Thyroid gland (tissue), 4 donors: ENCODE measurements around the gene COL23A1. TPM values are rescaled to one million over a fixed set of nuclear protein-coding genes. Genes with fewer than 3 reads are reported as not detected.

ENCODE experiments used
- DNase-seq, 2 donors: peaks; one replicate each; pipeline ENCODE4 v3.0.0-alpha.2; 2019
- H3K27ac ChIP-seq, 3 donors: fragments of 200-600 bp; sonication (generic); 1 replicate in 2 of 3; 2 replicates in 1 of 3; pipeline ENCODE4 v1.5.1; 2016 to 2019; ENCODE audit warnings: mild to moderate bottlenecking in 1 of 3, moderate library complexity in 1 of 3
- H3K27me3 ChIP-seq: fragments of 200-600 bp; sonication (generic); one replicate; pipeline ENCODE4 v1.5.1; 2019
- H3K36me3 ChIP-seq, 2 donors: fragments of 200-600 bp; sonication (generic); one replicate each; pipeline ENCODE4 v1.5.1; 2016 to 2019
- H3K4me1 ChIP-seq, 2 donors: fragments of 200-600 bp; sonication (generic); one replicate each; pipeline ENCODE4 v1.5.1; 2017 to 2019
- H3K4me3 ChIP-seq, 3 donors: fragments of 200-600 bp; sonication (generic); replicated peaks in 1 of 3; 1 replicate in 2 of 3; 2 replicates in 1 of 3; pipeline ENCODE4 v1.5.1; 2016; ENCODE audit warnings: mild to moderate bottlenecking in 1 of 3
- H3K9me3 ChIP-seq: fragments of 200-600 bp; sonication (generic); one replicate; pipeline ENCODE4 v1.5.1; 2017
- CTCF ChIP-seq, 6 experiments: fragments of 200-600 bp in 3 of 6; fragments of 450-650 bp in 3 of 6; sonication (generic) in 3 of 6; IDR thresholded peaks; one replicate each; pipeline ENCODE4 v1.5.1; 2016 to 2019; ENCODE audit warnings: antibody characterized with exemption in 6 of 6, mild to moderate bottlenecking in 2 of 6, inconsistent platforms in 1 of 6, moderate library complexity in 1 of 6
- POLR2A ChIP-seq, 2 donors: fragments of 450-650 bp; IDR thresholded peaks; one replicate each; pipeline ENCODE4 v1.6.1; 2017; ENCODE audit warnings: antibody characterized with exemption in 2 of 2, mild to moderate bottlenecking in 2 of 2, moderate library complexity in 1 of 2
- WGBS, 2 donors: methylation state at CpG; one replicate each; pipeline ENCODE4 v1.1.5; 2017; 5-methylcytosine and 5-hydroxymethylcytosine counted together
- intact Hi-C: fragments of 100-400 bp; cut with DNase I; formaldehyde crosslinking; loops from one replicate; pipeline ENCODE4 v1.15.1; 2023
- total RNA-seq, 4 donors: library from RNA; depleted of rRNA; stranded (reverse); fragments of >200 nt; gene quantifications; one replicate each; pipeline ENCODE4 v1.2.3, GENCODE V29; 2016

COL23A1 gene
- total RNA-seq, 4 donors from 2014 or later = 76.6 to 108 (median 95.7) TPM

DNA sequence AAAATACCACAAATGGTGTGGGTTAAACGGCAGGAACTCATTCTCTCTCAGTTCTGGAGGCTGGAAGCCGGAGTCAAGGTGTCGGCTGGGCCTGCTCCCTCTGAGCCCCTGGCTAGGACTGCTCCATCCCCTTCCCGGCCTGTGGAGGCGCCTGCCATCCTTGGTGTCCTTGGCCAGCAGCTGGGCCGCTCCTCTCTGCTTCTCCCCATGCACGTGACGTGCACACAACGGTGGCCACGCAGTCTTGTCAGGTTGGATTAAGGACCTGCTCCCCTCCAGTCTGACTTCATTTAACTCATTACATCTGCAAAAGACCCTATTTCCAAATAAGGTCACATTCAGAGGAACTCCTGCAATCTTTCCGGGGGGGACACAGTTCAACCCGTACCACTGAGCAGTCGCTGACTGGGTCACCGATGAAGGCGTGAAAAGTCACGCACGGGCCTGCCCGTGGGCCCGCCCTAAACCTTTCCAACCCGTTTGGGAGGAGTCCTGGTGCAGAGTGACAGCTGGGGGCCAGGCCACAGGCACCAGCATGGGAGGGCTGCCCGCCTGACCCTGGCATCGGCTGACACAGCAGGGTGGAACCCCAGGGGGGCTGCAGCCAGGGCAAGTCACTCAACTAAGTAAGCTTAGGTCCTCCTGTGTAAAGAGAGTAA, 135.2 kb downstream of the COL23A1 start:
- no peak for TF ChIP-seq POLR2A (IDR thresholded peaks at IDR 0.05)
- TF ChIP-seq CTCF (IDR thresholded peaks at IDR 0.05) = no peak
- Histone ChIP-seq H3K4me1 (peaks cover 12 to 13% of the 10 kb centered on the region in 2 donors), H3K9me3 (no peaks in the 10 kb centered on the region), H3K27ac (peak overlapping the region in 2 of 3 donors; percentile 25 to 39), H3K36me3 (no peaks in the 10 kb centered on the region), H3K4me3 (no peak overlapping the region), H3K27me3 (no peaks in the 10 kb centered on the region)
- intact Hi-C loops = no loop called here
- WGBS, 2 donors = 88 to 92% methylated on average over 18 to 22 of the region's 22 CpGs
- peak; percentile 36 to 46 for DNase-seq

GRCh38 chr5:178454303-178454702, 135.9 kb downstream of the COL23A1 start:
- peaks cover 12 to 15% of the 10 kb centered on the region in 2 donors for H3K4me1 ChIP-seq
- H3K9me3 ChIP-seq = no peaks in the 10 kb centered on the region
- DNase-seq = no peak
- H3K27ac ChIP-seq = no peak overlapping the region
- TF ChIP-seq CTCF (IDR thresholded peaks at IDR 0.05) (no peak), POLR2A (IDR thresholded peaks at IDR 0.05) (no peak)
- 88 to 93% methylated on average over 3 of the region's 3 CpGs for WGBS, 2 donors
- intact Hi-C loops = no loop called here
- no peak overlapping the region for H3K4me3 ChIP-seq
- H3K27me3 ChIP-seq = no peaks in the 10 kb centered on the region
- H3K36me3 ChIP-seq = no peaks in the 10 kb centered on the region

- intact Hi-C loops = no loop called here
- no peak for TF ChIP-seq CTCF (IDR thresholded peaks at IDR 0.05)
- TF ChIP-seq POLR2A (IDR thresholded peaks at IDR 0.05) = no peak
- Histone ChIP-seq H3K27me3 (no peaks in the 10 kb centered on the region), H3K4me3 (no peak overlapping the region), H3K9me3 (no peaks in the 10 kb centered on the region), H3K27ac (peak overlapping the region in 1 of 3 donors; percentile 33), H3K4me1 (peaks cover 12 to 15% of the 10 kb centered on the region in 2 donors), H3K36me3 (no peaks in the 10 kb centered on the region)
- WGBS, 2 donors = 38 to 47% methylated on average over 4 of the region's 4 CpGs
- peak in 1 of 2 donors; percentile 45 for DNase-seq
Measured at GRCh38 chr5:178453224-178453623, 137.0 kb downstream of the COL23A1 start.

DNA sequence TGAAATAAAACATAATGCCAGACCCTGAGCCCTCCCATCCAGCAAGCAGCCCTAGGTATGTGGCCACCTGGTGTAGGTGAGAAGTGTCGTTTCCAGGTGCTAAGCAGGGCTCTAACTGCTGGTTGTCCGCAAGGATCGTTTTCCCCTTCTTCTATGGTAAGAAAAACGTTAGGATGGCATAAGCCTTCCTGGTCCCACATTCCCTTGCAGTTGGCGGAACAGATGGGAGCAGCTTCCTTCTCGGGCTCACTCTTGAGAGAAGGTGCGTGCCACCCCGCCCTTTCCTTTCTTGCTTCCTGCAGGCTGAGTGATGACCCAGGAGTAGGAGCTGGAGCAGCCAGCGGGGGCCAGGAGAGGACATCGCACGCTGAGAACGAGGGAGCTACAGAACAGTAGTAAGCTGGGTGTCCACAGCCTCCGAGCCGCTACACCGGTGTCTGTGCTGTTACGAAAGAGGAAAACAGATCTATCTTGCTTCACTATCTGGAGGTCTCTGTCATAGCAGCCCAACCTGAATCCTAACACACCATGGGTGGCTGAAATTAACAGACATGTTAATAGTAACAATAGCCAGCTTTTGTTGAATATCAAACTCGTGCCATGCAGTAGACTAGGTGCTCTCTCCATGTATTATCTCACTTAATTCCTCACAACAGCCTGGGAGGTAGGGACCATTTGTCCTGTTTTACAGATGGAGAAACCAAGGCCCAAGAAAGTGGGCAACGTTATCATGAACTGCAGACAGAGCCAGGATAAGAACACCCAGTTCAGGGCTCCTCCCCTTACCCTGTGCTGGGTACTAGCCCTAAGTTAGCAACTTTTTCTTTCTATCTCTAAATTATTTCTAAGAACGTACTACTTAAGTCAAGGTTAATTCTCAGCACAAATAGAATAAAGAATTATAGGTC, 139.8 kb downstream of the COL23A1 start:
- H3K36me3 ChIP-seq = no peaks in the 10 kb centered on the region
- no peaks in the 10 kb centered on the region for H3K27me3 ChIP-seq
- H3K27ac ChIP-seq = no peak overlapping the region
- no peak overlapping the region for H3K4me3 ChIP-seq
- H3K9me3 ChIP-seq = no peaks in the 10 kb centered on the region
- WGBS, 2 donors = 80 to 87% methylated on average over 19 of the region's 19 CpGs
- intact Hi-C loops = no loop called here
- no peak for DNase-seq
- TF ChIP-seq POLR2A (IDR thresholded peaks at IDR 0.05) (no peak), CTCF (IDR thresholded peaks at IDR 0.05) (no peak)
- H3K4me1 ChIP-seq = peaks cover 7 to 8% of the 10 kb centered on the region in 2 donors
